Left forelimb (tissue), 1 donor: ENCODE results near the gene THSD7A.
"Not testable (repeated sequence)": the region's sequence is repeated elsewhere in the genome, so short reads cannot be mapped to it uniquely, and the experiment has no call there.

ENCODE experiments used
- DNase-seq: peaks from one replicate; pipeline ENCODE4 v3.0.0-alpha.2; 2018; ENCODE audit warnings: low spot score

Gene THSD7A

DNA sequence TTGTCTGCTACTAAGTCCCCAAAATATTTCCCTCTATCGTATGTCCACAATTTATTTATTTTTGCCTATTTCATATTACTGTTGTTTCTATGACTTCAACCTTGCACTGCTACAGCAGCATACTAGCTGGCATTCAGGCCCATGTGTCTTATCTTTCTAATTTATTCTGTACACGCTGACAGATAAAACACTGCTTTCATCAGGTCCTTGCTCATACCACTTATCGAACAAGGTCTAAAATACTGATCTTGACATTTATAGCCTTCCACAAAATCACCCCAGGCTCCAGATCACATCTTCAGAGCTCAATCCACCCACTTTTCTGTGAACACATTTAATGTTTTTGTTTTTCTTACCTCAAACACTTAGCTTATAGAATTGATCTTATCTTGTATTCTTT lies 374.6 kb downstream of the THSD7A start:
- DNase-seq, result no peak

DNA sequence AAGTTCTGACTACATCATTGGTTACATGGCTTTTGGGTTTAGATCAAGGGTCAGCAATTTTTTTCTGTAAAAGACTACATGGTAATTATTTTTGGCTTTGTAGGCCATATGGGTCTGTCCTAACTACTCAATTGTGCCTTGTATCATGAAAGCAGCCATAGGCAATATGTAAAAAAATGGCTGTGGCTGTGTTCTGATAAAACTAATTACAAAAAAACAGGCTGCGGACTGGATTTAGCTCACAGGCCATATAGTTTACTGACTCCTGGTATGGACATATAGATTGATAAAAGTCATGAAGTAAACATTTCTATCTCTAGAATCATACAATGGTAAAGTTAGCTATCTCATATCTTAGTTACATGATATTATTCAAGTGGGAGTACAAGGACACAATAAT lies 375.4 kb downstream of the THSD7A start:
- DNase-seq, result no peak

DNA sequence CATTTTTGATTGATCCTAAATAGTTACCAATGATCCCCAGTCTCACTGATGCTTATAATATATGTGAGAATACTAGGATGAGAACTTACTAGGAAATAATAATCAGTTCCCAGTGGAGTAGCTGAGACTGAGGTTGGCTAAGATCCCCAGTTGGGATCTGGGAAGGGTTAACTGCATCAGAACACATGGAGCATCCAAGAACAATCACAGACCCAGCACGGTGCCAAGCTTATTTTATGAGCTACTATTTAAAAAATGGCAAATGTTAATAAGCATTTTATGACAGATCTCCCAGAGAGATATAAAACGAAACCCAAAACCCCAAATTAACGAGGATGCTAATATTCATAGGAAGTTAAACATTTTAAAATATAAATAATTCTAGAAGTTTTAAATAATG lies 379.5 kb downstream of the THSD7A start:
- no peak for DNase-seq

DNA sequence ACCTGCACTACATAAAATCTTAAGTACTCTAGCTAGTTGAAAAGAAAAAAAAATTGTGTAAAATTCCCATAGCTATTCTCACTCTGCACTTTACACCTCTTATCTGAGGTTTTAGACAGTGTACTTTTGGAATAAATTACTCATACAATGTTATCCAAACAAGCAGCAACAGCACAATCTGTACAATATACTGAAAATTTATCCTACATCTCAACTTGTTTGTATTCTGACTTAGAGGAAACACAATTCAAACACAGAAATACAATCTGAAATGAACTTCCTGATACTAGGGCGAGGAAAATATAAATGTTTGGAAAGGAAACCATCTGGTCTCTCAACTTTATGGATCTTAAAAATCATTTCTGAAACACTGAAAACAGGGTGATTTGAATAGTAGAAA lies 381.7 kb downstream of the THSD7A start:
- DNase-seq, result no peak

DNA sequence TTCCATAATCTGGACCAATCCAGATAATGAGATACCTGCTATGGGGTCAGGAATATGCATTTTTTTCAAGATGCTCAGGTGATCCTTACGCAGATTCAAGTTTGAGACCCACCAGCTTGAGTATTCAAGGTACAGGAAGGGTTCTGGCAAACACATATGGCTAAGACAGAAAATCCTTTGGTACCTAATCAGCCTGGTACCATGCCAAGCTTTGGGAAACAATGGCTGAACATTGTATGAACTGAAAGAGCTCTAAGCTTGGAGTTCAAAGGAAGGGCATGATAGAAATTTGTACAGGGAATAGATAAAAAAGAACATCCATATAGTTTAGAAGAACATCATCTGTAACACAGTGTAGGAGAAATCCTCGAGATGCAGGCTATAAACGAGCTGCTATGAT lies 382.7 kb downstream of the THSD7A start:
- no peak for DNase-seq

DNA sequence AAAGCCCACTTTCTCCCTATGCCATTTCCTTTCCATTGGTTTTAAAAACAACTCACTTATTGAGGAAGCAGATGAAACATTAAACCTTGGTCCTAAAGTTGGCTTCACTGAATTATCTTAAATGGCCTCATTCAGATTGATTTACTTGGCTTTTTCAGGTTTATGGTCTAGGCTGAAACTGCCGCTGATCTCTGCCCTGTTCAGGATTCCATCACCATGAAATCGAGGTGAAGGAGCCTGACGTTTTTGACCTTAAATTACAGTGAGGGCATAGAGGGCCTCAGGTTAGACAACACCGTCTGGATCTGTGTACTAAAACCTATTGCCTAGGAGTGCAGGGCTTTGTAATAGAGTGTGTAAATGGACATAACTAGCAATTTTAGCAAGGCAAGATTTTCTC lies 383.7 kb downstream of the THSD7A start:
- DNase-seq, result no peak

DNA sequence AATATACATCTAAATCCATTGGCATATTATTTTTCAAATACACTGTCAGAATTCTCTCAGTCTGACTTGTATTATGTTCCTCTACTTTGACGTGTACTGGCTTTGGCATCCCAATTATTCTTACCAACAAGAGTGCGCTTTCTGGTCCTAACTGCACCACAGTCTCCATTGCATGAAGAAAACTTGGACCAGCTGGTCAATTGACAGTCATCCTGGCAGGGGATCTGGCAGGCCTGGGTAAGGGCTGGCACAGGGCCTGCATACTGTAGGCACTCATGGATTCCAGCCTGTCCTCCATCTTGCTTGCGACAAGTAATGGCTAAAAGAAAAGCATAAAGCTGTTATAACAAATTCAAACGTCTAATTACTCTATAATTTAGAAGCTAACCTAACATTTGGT lies 384.9 kb downstream of the THSD7A start:
- no peak for DNase-seq

DNA sequence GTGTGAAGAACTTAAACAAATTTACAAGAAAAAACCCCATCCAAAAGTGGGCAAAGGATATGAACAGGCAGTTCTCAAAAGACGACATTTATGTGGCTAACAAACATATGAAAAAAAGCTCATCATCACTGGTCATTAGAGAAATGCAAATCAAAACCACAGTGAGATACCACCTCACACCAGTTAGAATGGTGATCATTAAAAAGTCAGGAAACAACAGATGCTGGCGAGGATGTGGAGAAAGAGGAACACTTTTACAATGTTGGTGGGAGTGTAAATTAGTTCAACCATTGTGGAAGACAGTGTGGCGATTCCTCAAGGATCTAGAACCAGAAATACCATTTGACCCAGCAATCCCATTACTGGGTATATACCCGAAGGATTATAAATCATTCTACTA lies 388.1 kb downstream of the THSD7A start:
- DNase-seq, result not testable (repeated sequence)

DNA sequence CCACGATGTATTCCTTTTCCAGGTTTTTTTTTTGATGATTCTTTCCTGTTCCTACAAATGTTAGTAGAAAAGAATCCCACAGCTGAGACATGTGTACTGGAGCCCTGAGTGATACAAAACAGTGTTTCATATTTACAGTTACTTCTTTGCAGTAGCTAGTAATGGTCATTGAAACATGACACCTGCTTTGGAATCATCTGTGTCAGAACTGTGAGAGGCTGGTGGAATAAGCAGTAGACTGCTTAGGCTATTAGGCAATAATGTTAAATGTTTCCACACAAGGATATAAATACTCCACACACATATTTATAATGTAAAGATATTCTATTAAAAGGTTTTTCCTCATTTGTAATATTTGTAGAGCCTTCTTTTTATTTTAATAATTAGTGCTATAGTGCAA lies 394.0 kb downstream of the THSD7A start:
- no peak for DNase-seq

DNA sequence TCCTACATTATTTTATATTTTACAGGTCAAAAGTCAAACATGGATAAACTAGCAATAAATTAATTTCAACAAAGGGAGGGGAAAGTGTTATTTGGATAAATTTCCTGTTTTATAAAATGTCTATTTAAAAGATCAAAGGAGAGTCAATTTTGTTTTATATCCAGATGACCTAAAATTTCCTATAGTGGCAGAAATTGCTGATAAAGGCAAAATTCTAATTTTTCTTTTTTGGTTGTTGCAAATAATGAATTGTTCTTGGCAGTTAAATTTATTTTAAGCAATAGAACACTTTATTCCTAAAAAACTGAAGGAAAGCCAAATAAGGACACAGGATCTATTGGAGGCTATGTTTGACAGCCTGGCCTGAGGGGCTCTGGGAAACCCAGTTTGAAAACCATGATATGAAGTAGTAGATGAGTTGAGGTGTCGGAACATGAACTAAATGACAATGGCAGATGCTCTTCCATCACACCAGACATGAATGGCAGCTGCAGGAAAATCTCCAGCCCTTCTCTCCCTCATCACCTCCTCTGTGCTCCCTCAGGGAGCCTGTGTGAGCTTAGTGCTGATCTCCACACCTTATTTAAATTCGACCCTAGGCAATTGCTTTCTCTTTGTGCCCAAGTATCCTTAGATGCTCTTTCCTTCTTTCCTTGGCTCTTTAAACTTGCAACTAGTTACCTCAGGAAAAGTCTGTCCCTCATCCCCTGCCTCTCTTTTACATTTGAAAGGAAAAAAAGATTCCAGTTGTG lies 395.0 kb downstream of the THSD7A start:
- DNase-seq, result no peak

DNA sequence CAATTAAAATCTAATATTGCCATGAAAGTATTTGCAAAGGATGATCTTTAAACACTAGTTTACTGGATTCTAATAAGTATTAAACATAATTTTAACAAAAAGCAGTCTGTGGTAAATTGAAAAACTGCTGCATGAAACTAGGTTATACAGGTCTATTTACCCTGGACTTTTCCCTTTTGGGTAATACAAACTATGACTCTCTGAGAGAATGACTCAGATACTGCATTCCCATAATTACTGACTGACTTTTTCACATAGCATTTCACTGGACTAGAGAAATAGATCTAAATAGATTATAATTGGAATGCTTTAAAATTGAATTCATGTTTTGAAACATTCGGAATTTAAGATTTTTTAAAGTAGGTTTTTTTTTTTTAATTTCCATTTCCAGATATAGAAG lies 395.7 kb downstream of the THSD7A start:
- no peak for DNase-seq

DNA sequence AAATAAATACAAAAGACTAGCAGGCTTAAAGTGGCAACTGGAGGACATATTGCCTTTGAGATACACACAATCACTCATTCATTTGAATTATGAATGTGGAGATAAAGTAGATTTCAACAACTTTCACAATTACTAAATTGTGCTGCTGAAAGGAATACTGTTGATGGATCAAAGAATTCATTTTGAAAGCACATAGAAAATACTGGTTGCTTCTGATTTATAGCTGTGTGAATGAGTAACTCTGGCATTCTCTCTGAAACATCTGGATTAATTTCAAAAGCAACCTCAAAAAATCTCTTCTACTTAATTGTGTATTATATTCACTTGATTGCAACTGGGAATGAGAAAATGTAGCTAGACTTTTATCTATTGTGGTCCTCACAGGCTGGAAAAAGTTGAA lies 397.6 kb downstream of the THSD7A start:
- DNase-seq, result no peak

DNA sequence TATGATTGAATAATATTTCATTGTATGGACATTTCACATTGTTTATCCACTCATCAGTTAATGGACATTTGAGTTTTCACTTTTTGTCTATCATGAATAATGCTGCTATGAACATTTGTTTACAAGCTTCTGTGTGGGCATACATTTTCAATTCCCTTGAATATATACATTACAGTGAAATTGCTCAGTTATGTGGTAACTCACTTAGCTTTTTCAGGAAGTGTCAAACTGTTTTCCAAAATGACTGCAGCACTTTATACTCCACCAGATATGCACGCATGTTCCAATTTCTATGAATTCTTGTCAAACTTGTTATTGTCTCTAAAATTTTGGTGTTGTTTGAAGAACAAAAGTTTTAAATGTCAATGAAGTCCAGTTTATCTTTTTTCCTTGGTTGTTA lies 401.2 kb downstream of the THSD7A start:
- no peak for DNase-seq

DNA sequence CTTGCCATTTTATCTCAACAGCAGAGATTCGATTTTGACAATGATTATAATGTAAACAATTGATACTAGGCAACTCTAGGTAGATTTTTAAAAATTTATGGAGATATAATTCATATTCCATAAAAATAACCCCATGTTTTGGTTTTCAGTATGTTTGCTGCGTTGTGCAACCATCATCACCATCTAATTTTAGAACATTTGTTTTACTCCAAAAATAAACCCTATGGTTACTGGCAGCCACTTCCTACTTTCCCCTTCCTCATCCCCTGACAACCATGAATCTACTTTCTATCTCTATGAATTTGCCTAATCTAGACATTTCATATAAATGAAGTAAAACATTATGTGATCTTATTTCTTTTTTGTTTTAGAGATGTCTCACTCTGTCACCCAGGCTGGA lies 401.9 kb downstream of the THSD7A start:
- DNase-seq, result no peak

DNA sequence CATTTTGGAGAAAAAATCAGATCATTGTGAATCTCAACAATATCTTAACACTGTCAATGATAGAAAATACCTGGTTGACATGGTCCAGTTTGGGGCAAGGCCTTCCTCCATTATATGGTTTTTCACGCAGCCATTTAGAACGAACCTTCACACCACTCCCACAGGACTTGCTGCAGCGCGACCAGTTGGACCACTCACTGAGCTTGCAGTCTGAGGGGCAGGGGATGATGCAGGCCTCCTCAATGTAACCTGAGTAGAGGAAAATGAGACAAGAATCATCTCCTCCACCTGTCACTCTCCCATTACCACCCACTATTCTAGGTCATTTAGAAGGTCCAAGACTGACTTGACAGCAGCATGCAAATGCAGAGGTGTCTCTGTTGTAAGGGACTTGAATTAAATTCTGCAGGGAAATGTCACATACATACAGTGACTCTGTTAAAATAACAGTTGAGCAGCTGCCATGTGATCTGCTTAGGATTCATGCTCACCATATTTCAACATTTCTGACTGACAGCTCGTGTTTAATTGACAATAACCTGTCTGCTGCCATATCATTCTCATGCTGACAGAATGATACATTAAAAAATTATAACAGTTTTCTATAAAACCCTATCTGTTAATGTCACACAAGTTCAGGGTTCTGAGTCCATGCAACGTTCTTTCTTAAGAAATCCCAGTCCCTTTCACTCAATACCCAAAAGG lies 403.0 kb downstream of the THSD7A start:
- no peak for DNase-seq

DNA sequence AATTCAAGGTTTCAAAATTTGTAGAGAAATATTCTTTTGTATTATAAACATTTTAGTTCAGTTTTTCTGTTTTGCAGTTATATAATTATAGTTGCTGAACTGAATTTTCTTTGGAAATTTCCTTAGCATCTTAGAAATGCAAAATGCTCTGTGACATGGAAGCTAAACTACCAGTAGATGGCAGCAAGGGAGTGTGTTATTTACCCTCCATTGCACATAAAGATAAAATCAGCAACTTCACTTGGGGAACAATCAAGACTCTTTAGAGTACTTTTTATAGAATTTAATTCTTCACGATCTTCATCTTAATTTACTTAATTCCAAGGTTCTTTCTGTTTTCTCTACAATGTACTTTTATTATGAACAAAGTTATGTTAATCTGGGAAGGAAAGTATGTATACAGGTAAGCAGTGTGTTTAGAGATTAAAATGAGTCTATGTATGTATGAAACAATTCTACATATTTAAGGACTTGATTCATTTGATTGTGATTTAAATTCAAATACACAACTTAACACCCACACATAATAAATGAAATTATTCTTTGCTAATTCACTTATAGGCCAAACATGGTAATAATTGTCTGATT lies 404.2 kb downstream of the THSD7A start:
- DNase-seq, result no peak

DNA sequence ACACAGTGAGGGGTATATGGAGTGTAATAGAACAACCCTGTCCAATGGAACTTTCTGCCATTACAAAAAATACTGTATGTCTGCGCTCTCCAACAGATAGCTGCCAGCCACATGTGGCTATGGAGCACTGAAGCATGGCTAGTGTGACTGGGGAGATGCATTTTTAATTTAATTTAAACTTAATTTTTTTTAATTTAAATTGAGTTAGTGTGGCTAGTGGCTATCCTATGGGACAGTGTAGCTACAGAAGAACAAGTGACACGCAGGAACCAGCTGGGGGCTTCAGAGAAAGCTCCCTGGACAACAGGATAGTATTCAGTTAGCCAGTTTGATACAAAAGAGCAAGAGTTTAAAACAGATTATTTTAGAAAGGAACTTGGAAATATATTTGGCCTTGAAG lies 408.0 kb downstream of the THSD7A start:
- DNase-seq, result no peak

DNA sequence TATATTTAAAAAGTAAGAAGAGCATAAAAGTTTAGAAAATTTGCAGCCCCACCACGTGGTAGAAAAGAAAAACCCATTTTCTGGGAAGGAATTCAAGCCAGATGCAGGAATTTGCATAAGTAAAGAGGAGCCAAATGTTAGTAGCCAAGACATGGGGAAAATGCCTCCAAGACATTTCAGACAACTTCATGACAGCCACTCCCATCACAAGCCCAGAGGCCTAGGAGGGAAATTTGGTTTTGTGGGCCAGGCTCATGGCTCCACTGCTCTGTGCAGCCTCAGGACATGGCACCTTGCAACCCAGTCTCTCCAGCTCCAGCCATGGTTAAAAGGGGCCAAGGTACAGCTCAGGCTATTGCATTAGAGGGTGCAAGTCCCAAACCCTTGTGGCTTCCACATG lies 411.9 kb downstream of the THSD7A start:
- DNase-seq, result no peak

DNA sequence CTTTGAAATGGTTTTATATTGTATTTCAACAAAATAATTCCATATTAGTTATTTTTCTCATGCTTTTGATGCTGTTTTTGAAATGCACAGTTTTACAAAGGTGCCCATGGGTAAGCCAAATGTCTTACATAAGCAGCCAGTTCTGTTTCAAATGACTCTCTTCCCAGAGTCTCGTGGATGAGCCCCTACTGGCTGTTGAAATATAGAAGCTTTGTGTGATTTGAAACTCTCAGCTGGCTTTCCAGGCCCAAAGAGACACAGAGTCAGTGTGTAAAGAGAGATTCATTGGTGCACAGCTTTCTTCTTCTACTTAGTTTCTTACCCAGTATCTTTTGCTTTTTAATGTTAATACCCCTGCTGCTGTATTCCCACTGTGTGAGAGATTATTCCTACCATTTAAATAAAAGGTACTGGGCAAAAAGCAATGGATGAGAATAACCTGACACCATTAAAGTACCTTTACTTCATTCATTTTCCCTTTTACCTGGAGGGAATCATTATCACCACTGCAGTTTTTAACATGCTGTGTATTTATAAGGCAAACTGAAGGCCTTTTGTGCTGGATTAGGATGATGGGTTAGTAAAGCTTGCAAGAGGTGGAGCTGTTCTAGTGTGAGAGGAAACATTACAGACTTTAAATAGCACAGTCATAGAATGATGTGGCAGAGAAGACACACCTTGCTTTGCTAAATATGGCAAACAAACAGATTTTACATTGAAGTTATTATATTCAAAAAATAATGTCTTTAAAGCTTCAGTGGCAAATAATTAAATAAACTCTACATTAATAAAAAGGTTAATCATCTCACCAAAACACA lies 415.1 kb downstream of the THSD7A start:
- no peak for DNase-seq

DNA sequence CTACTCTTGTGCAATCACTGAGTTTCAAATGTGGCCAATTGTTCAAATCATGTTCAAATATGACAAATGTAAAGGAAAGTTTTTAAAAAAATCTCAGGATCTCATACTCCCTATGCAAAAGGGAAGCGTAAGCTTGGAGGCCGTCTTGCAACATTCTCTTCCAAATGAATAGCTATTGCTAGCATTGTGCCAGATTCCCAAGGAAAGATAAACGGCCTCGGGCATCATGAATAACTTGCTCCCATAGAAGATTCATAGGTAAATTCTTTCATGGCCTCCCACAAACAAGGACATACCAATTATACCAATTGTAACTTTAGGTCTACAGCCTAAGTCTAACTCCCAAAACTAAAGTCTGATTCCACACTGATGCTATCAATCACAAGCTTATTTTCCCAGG lies 416.9 kb downstream of the THSD7A start:
- DNase-seq, result no peak

DNA sequence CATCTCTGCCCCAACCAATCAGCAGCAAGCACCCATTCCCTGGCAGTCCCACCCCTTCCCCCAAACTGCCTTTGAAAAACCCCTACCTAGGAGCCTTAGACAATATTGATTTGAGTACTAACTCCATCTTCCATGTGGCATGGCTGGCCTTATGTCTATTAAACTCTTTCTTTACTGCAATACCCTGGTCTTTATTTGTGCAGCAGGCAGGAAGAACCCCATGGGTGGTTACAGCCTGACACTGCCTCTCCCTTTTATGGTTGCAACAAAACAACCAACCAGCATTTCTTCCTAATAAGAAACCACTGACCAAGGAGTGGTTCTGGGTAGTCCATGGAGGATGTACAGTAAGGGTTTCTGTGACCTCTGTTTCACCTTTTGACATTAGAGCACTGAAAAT lies 418.1 kb downstream of the THSD7A start:
- DNase-seq, result no peak

DNA sequence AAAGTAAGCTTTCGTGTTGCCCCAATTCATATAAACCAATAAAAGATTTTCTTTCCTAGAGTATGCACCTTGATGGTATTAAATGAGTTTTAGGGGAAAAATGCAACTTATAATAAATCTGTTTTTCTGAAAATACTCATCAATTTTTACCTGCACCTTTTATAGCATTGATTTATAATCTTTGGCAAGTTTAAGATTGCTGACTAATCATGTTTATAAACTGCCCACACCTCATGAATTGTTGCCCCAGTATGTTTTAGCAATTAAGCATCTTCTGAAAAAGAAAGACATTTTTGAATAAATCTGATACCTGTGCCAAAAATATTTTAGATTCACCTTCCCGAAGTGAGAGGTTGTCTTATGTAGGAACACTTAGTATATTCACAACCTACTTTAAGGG lies 420.0 kb downstream of the THSD7A start:
- no peak for DNase-seq
